HCT116 (cell line): ENCODE data around the gene OPN4. TPM values are rescaled to one million over a fixed set of nuclear protein-coding genes. Genes with fewer than 3 reads are reported as not detected.

ENCODE experiments used
- ATAC-seq: fragments of 200-7000 bp; cut with Tn5 transposase; 2 replicates; pipeline ENCODE4 v1.9.1; 2020; ENCODE audit warnings: mild to moderate bottlenecking, moderate library complexity
- BruUV-seq: library from RNA; stranded (reverse); fragments of 400-500 nt; replicated peaks from 2 replicates; lab custom pipeline; 2021; lab: Mats Ljungman, UMichigan
- CTCF ChIA-PET: fragments of 300-600 bp; sonication (Branson Sonifier 250); formaldehyde crosslinking; loops from one replicate; lab custom pipeline; 2021; ENCODE audit warnings: antibody characterized with exemption; lab: Charles Lee
- POLR2A ChIA-PET: fragments of 300-600, 350-600 bp; sonication (Branson Sonifier 250); formaldehyde crosslinking; loops from one replicate; lab custom pipeline; 2021; ENCODE audit warnings: antibody characterized with exemption; lab: Charles Lee
- RAD21 ChIA-PET, 2 experiments: fragments of 300-600 bp; sonication (Branson Sonifier 250); formaldehyde crosslinking; loops; one replicate each; lab custom pipeline; 2023; ENCODE audit warnings: low total read pairs in 2 of 2; ENCODE audit not compliant: uncharacterized antibody in 2 of 2, unreplicated experiment in 2 of 2, low non-redundant PET in 1 of 2; lab: Charles Lee
- DNase-seq: peaks from one replicate; pipeline ENCODE4 v3.0.0-alpha.2; 2010; ENCODE audit warnings: low read depth, low spot score
- H2AFZ ChIP-seq: fragments of 200-600 bp; shearing (Covaris generic), sonication (generic); 2 replicates; pipeline ENCODE4 v1.6.1; 2017; ENCODE audit warnings: low read depth, mixed run types, mixed read lengths, antibody characterized with exemption, low read length; ENCODE audit not compliant: poor library complexity, severe bottlenecking
- H3K27ac ChIP-seq: 2 replicates; pipeline ENCODE4 v1.5.1; 2012; ENCODE audit warnings: low read depth, low read length
- H3K27me3 ChIP-seq: fragments of 200-600 bp; sonication (generic); 2 replicates; pipeline ENCODE4 v1.6.1; 2016; ENCODE audit warnings: mixed run types, low read length, mixed read lengths; ENCODE audit not compliant: insufficient read depth
- H3K36me3 ChIP-seq, 2 experiments: fragments of 200-500 bp in 1 of 2; fragments of 200-600 bp in 1 of 2; sonication (Bioruptor generic) in 1 of 2; sonication (generic) in 1 of 2; 2 replicates each; pipeline versions ENCODE4 v1.5.1 to v1.6.1; 2014 to 2016; ENCODE audit warnings: low read length in 2 of 2, inconsistent platforms in 1 of 2, mixed read lengths in 1 of 2, mixed run types in 1 of 2; ENCODE audit not compliant: insufficient read depth in 2 of 2, control insufficient read depth in 1 of 2
- H3K4me1 ChIP-seq, 2 experiments: fragments of 200-600 bp in 1 of 2; sonication (generic) in 1 of 2; 2 replicates each; pipeline versions ENCODE4 v1.5.1 to v1.6.1; 2012 to 2017; ENCODE audit warnings: low read length in 2 of 2, inconsistent platforms in 1 of 2, mild to moderate bottlenecking in 1 of 2, mixed read lengths in 1 of 2, mixed run types in 1 of 2, moderate library complexity in 1 of 2; ENCODE audit not compliant: insufficient read depth in 2 of 2, control insufficient read depth in 1 of 2
- H3K4me2 ChIP-seq: fragments of 200-600 bp; sonication (generic); 2 replicates; pipeline ENCODE4 v1.6.1; 2017; ENCODE audit warnings: mixed run types, low read length, mixed read lengths
- H3K4me3 ChIP-seq, 2 experiments: fragments of 200-600 bp in 1 of 2; sonication (generic) in 1 of 2; replicated peaks in 1 of 2; 2 replicates each; pipeline ENCODE4 v1.5.1; 2011 to 2016; ENCODE audit warnings: low read length in 2 of 2, control low read depth in 1 of 2, low read depth in 1 of 2, mild to moderate bottlenecking in 1 of 2, mixed read lengths in 1 of 2, mixed run types in 1 of 2
- H3K79me2 ChIP-seq: fragments of 200-600 bp; sonication (generic); 2 replicates; pipeline ENCODE4 v1.6.1; 2017; ENCODE audit warnings: mild to moderate bottlenecking, mixed run types, low read length, moderate library complexity, mixed read lengths; ENCODE audit not compliant: insufficient read depth
- H3K9ac ChIP-seq: fragments of 200-600 bp; sonication (generic); 2 replicates; pipeline ENCODE4 v1.6.1; 2016; ENCODE audit warnings: low read length, mixed read lengths
- H3K9me2 ChIP-seq: fragments of 200-600 bp; sonication (generic), shearing (Covaris generic); 2 replicates; pipeline ENCODE4 v1.6.1; 2017; ENCODE audit warnings: mixed run types, mild to moderate bottlenecking, moderate library complexity; ENCODE audit not compliant: insufficient read depth
- H3K9me3 ChIP-seq, 2 experiments: fragments of 200-500 bp in 1 of 2; fragments of 200-600 bp in 1 of 2; sonication (Bioruptor generic) in 1 of 2; sonication (generic) in 1 of 2; 2 replicates each; pipeline ENCODE4 v1.6.1; 2014 to 2017; ENCODE audit warnings: low read length in 2 of 2, mixed read lengths in 2 of 2, inconsistent platforms in 1 of 2, low read depth in 1 of 2, mild to moderate bottlenecking in 1 of 2, mixed run types in 1 of 2, moderate library complexity in 1 of 2; ENCODE audit not compliant: control insufficient read depth in 1 of 2, insufficient read depth in 1 of 2
- H4K20me1 ChIP-seq: fragments of 200-600 bp; sonication (generic), shearing (Covaris generic); 2 replicates; pipeline ENCODE4 v1.6.1; 2017; ENCODE audit warnings: mixed run types, mild to moderate bottlenecking, moderate library complexity; ENCODE audit not compliant: insufficient read depth
- ATF3 ChIP-seq: IDR thresholded peaks from 2 replicates; pipeline ENCODE4 v1.6.1; 2012
- CBX3 ChIP-seq: IDR thresholded peaks from 2 replicates; pipeline ENCODE4 v1.6.1; 2012; ENCODE audit warnings: low read depth
- CEBPB ChIP-seq: IDR thresholded peaks from 2 replicates; pipeline ENCODE4 v1.6.1; 2012; ENCODE audit warnings: low read depth
- CTCF ChIP-seq, 3 experiments: fragments of 200-600 bp in 1 of 3; sonication (generic) in 1 of 3; IDR thresholded peaks in 2 of 3; conservative IDR thresholded peaks in 1 of 3; 2 replicates each; pipeline ENCODE4 v1.5.1; 2012 to 2017; ENCODE audit warnings: low read depth in 2 of 3, low read length in 2 of 3, antibody characterized with exemption in 1 of 3, borderline replicate concordance in 1 of 3, control low read depth in 1 of 3, mild to moderate bottlenecking in 1 of 3, mixed read lengths in 1 of 3, mixed run types in 1 of 3, moderate library complexity in 1 of 3; ENCODE audit not compliant: insufficient read depth in 1 of 3
- EGR1 ChIP-seq: IDR thresholded peaks from 2 replicates; pipeline ENCODE4 v1.6.1; 2012; ENCODE audit warnings: low read depth
- ELF1 ChIP-seq: IDR thresholded peaks from 2 replicates; pipeline ENCODE4 v1.6.1; 2012; ENCODE audit warnings: low read depth, borderline replicate concordance
- EZH2 ChIP-seq: fragments of 200-600 bp; sonication (generic); IDR thresholded peaks from 2 replicates; pipeline ENCODE4 v1.6.1; 2017; ENCODE audit warnings: antibody characterized with exemption, mixed run types
- EZH2phosphoT487 ChIP-seq: fragments of 200-600 bp; IDR thresholded peaks from 2 replicates; pipeline ENCODE4 v1.6.1; 2018; ENCODE audit warnings: antibody characterized with exemption, borderline replicate concordance
- FOSL1 ChIP-seq: IDR thresholded peaks from 2 replicates; pipeline ENCODE4 v1.6.1; 2012; ENCODE audit warnings: low read depth
- JUND ChIP-seq: IDR thresholded peaks from 2 replicates; pipeline ENCODE4 v1.6.1; 2012
- MAX ChIP-seq: IDR thresholded peaks from 2 replicates; pipeline ENCODE4 v1.6.1; 2012
- POLR2A ChIP-seq: IDR thresholded peaks from 2 replicates; pipeline ENCODE4 v1.7.0; 2011; ENCODE audit warnings: borderline replicate concordance; ENCODE audit not compliant: insufficient read depth, insufficient read length; ENCODE audit errors: extremely low read depth
- POLR2AphosphoS5 ChIP-seq: IDR thresholded peaks from 2 replicates; pipeline ENCODE4 v1.6.1; 2011; ENCODE audit warnings: mild to moderate bottlenecking, low read depth, low read length, moderate library complexity
- SIN3A ChIP-seq: IDR thresholded peaks from 2 replicates; pipeline ENCODE4 v1.6.1; 2012; ENCODE audit warnings: low read depth
- SP1 ChIP-seq: IDR thresholded peaks from 2 replicates; pipeline ENCODE4 v1.6.1; 2012; ENCODE audit warnings: low read depth
- SRF ChIP-seq: IDR thresholded peaks from 2 replicates; pipeline ENCODE4 v1.6.1; 2012; ENCODE audit warnings: low read depth
- TCF7L2 ChIP-seq: IDR thresholded peaks from 2 replicates; pipeline ENCODE4 v1.7.0; 2011; ENCODE audit warnings: borderline replicate concordance, inconsistent platforms; ENCODE audit not compliant: insufficient read depth, insufficient read length; ENCODE audit errors: extremely low read depth
- YY1 ChIP-seq: IDR thresholded peaks from 2 replicates; pipeline ENCODE4 v1.6.1; 2011; ENCODE audit warnings: low read length, low read depth, moderate library complexity, mild to moderate bottlenecking; ENCODE audit not compliant: insufficient replicate concordance; ENCODE audit errors: extremely low read depth
- ZBTB33 ChIP-seq: IDR thresholded peaks from 2 replicates; pipeline ENCODE4 v1.6.1; 2011; ENCODE audit warnings: mild to moderate bottlenecking, low read length, moderate library complexity; ENCODE audit not compliant: insufficient replicate concordance; ENCODE audit errors: extremely low read depth
- ZFX ChIP-seq: fragments of 450-650 bp; IDR thresholded peaks from 2 replicates; pipeline ENCODE4 v1.6.1; 2017
- intact Hi-C: fragments of 100-400 bp; cut with micrococcal nuclease; formaldehyde crosslinking; loops from 2 replicates; pipeline ENCODE4 v1.10.0; 2022
- total RNA-seq: library from RNA; stranded (reverse); gene quantifications from one replicate; pipeline ENCODE4 v1.2.1, GENCODE V29; 2021; ENCODE audit not compliant: unreplicated experiment

Gene OPN4
- total RNA-seq, 1 experiment from 2014 or later = not detected

GRCh38 chr10:86652361-86653202 lies 1.8 kb upstream of the OPN4 start:
- Histone ChIP-seq H3K36me3 (no peaks in the 10 kb centered on the region), H3K9ac (no peak overlapping the region), H4K20me1 (no peaks in the 10 kb centered on the region), H3K27me3 (no peaks in the 10 kb centered on the region), H2AFZ (no peak overlapping the region), H3K9me2 (no peaks in the 10 kb centered on the region), H3K9me3 (no peaks in the 10 kb centered on the region), H3K4me2 (no peak overlapping the region), H3K79me2 (no peaks in the 10 kb centered on the region), H3K4me3 (no peak overlapping the region), H3K4me1 (peaks cover 20 to 25% of the 10 kb centered on the region in 2 experiments), H3K27ac (no peak overlapping the region)
- DNase-seq (no peak), ATAC-seq (no peak)
- ChIA-PET RAD21 (no interaction called here), CTCF (no interaction called here), POLR2A (no interaction called here)
- TF ChIP-seq POLR2AphosphoS5 (no peak), ZFX (no peak), SP1 (no peak), ELF1 (no peak), EGR1 (no peak), YY1 (no peak), POLR2A (no peak), SRF (no peak), SIN3A (no peak), FOSL1 (no peak), EZH2 (no peak), CTCF (IDR thresholded peaks at IDR 0.05 in 2 of 3, conservative IDR thresholded peaks at IDR 0.05 in 1 of 3; ENCODE audit: borderline replicate concordance in 1 of 3, insufficient read depth in 1 of 3, low read depth in 2 of 3, low read length in 2 of 3) (no peak), EZH2phosphoT487 (no peak), ZBTB33 (no peak), TCF7L2 (no peak), JUND (no peak), MAX (no peak), CEBPB (no peak), ATF3 (no peak), CBX3 (no peak)
- intact Hi-C loops = no loop called here
- no TSS peak for BruUV-seq
